ENCODE measurements around the gene MICA.
"Not testable (repeated sequence)": the region's sequence is repeated elsewhere in the genome, so short reads cannot be mapped to it uniquely, and the experiment has no call there.

Gene MICA

DNA sequence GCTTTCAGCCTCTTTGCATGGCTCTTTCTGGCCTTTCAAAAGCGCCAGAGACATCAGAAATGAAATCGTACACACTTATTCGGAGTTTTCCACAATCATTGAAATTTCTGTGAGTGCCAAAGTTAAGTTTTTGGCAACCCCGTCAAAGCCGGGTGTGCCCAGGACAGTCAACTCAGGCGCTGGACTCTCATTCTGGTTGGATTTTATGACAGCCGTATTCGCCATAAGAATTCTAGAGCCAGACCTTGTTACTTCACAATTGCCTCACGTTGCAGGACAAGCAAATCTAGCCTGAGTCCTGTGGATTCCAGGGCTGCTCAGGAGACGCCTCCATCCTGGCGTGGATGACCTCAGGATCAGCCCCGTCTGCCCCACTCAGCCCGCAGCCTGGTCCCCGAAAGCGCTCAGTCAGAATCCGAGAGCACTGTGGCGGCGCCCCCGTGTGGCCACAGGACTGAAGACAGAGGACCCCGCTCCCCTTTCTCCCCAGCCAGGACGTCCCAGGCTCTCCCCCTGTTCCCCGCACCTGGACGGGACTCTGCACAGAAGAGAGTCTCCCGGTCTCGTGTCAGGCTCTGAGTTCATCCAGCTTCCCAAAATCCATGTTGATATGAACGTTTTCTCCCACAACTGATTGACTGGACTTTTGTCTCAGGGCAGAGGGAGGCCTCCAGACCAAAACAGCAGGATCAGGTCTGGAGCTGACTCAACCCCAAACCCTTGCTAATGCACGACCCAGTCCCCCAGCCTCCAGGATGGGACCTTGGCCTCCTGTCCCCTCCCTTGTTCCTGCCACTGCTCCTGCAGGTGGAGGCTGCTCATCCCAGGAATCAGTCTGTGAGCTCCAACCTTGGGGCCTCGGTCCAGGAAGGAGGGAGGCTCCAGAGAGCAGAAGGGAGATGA lies 38.2 kb downstream of the MICA start:
- H3K4me3 ChIP-seq (ENCODE audit: low read depth in 1 of 2, low read length in 1 of 2) = no peak overlapping the region
- peak; percentile 77 for TF ChIP-seq CTCF (IDR thresholded peaks at IDR 0.05)
- H3K36me3 ChIP-seq = no peaks in the 10 kb centered on the region
- peaks cover 96% of the 10 kb centered on the region for H3K27me3 ChIP-seq
- no peak overlapping the region for H3K27ac ChIP-seq
- no peaks in the 10 kb centered on the region for H3K9me3 ChIP-seq
- H3K4me1 ChIP-seq (ENCODE audit: control insufficient read depth in 1 of 2, insufficient read depth in 1 of 2, low read depth in 1 of 2, low read length in 1 of 2) = peaks cover 0 to 7% of the 10 kb centered on the region in 2 experiments

DNA sequence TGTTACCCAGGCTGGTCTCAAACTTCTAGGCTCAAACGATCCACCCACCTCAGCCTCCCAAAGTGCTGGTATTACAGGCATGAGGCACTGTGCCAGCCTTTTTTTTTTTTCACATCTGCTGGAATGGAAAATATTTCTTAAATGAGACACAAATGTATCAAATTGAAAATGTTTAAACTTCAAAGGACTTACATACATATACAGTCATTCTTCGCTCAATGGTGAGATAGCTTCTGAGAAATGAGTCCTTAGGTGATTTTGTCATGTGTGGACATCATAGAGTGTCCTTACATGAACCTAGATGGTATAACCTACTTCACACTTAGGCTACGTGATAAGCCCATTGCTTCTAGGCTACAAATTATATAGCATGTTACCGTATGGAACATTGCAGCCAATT lies 43.1 kb downstream of the MICA start:
- Histone ChIP-seq H3K9me3 (no peaks in the 10 kb centered on the region), H3K36me3 (no peaks in the 10 kb centered on the region), H3K4me1 (ENCODE audit: control insufficient read depth in 1 of 2, insufficient read depth in 1 of 2, low read depth in 1 of 2, low read length in 1 of 2) (peaks cover 0 to 4% of the 10 kb centered on the region in 2 experiments), H3K27me3 (peaks cover 59% of the 10 kb centered on the region), H3K4me3 (ENCODE audit: low read depth in 1 of 2, low read length in 1 of 2) (no peak overlapping the region), H3K27ac (no peak overlapping the region)
- no peak for TF ChIP-seq CTCF (IDR thresholded peaks at IDR 0.05)

DNA sequence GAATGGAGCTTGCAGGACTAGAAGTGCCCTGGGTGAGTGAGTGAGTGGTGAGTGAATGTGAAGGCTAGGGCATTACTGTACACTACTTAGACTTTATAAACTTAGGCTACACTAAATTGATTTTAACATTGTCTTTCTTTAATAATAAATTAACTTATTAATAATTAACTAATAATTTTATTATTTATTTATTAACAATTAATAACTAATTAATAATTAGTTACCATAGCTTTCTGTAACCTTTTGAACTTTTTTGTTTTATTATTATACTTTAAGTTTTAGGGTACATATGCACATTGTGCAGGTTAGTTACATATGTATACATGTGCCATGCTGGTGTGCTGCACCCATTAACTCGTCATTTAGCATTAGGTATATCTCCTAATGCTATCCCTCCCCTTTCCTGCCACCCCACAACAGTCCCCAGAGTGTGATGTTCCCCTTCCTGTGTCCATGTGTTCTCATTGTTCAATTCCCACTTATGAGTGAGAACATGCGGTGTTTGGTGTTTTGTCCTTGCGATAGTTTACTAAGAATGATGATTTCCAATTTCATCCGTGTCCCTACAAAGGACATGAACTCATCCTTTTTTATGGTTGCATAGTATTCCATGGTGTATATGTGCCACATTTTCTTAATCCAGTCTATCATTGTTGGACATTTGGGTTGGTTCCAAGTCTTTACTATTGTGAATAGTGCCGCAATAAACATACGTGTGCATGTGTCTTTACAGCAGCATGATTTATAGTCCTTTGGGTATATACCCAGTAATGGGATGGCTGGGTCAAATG lies 43.8 kb downstream of the MICA start:
- H3K27me3 ChIP-seq = peaks cover 53% of the 10 kb centered on the region
- H3K27ac ChIP-seq; H3K9me3 ChIP-seq; H3K4me3 ChIP-seq (ENCODE audit: low read depth in 1 of 2, low read length in 1 of 2); H3K36me3 ChIP-seq; H3K4me1 ChIP-seq (ENCODE audit: control insufficient read depth in 1 of 2, insufficient read depth in 1 of 2, low read depth in 1 of 2, low read length in 1 of 2): not testable (repeated sequence)

GRCh38 chr6:31450751-31451150 lies 47.4 kb downstream of the MICA start:
- Histone ChIP-seq H3K27ac (no peak overlapping the region), H3K4me1 (ENCODE audit: control insufficient read depth in 1 of 2, insufficient read depth in 1 of 2, low read depth in 1 of 2, low read length in 1 of 2) (no peaks in the 10 kb centered on the region), H3K9me3 (no peaks in the 10 kb centered on the region), H3K27me3 (peaks cover 19% of the 10 kb centered on the region), H3K36me3 (no peaks in the 10 kb centered on the region), H3K4me3 (ENCODE audit: low read depth in 1 of 2, low read length in 1 of 2) (no peak overlapping the region)
- TF ChIP-seq CTCF (IDR thresholded peaks at IDR 0.05) = no peak

- H3K4me3 ChIP-seq (ENCODE audit: low read depth in 1 of 2, low read length in 1 of 2) = no peak overlapping the region
Measured at GRCh38 chr6:31452859-31453258, 49.5 kb downstream of the MICA start.

More at GRCh38 chr6:31452859-31453258, 49.5 kb downstream of the MICA start:
- no peak for TF ChIP-seq CTCF (IDR thresholded peaks at IDR 0.05)
- H3K9me3 ChIP-seq = no peaks in the 10 kb centered on the region
- no peaks in the 10 kb centered on the region for H3K36me3 ChIP-seq
- no peaks in the 10 kb centered on the region for H3K4me1 ChIP-seq (ENCODE audit: control insufficient read depth in 1 of 2, insufficient read depth in 1 of 2, low read depth in 1 of 2, low read length in 1 of 2)
- no peak overlapping the region for H3K27ac ChIP-seq
- peaks cover 20% of the 10 kb centered on the region for H3K27me3 ChIP-seq

Measured in neutrophil (primary cell).